DMS153 (cell line): Measurements from ENCODE around the gene MLLT6.

Source experiments
- DNase-seq: peaks from one replicate; lab custom pipeline; 2025; lab: John Stamatoyannopoulos, UW

MLLT6 gene

DNA sequence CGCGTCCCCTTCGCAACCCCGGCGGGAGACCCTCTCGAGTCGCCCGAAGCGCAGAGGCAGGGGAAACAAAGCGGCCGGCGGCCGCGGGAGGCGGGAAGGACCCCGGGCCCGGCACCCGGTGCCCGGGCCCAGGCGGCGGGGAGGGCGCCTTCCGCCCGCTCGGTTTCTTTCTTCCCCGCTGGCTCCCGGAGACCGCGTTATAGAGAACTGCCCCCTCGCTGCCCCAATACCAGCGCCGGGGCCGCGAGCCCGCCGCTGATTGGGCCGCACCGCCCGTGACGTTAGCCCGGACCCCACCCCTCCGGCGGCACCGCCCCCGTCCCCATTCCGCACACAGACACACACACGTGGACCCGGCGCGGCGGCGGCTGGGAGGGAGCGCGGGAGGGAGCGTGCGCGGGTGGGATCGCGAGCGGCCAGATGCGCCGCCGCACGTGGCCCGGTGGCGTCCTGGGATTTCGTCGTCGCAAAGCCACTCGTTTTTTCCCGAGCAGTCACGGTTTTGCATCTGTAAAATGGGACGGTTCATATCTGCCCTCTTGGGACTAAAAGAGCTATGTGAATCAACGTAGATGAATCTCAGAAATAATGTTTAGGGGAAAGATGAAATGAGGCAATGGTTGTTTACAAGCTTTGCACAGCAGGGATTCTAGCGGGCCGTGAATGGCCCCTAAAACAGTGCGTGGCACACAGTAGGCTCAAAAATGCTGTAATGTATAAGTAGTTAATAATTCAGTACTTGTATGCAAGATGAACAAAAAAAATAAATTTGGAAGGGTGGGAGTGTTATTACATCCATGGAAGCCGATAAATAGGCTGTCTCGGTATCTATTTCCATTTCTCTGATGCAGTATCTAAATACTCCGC, 30.1 kb upstream of the MLLT6 start, which contains the start of gene EPOP:
Gene EPOP, minus strand, starts transcription at position 209 of the 867 bp plus-strand sequence. CDS start 462 bp downstream, outside the sequence.
- peak; percentile 73 for DNase-seq

DNA sequence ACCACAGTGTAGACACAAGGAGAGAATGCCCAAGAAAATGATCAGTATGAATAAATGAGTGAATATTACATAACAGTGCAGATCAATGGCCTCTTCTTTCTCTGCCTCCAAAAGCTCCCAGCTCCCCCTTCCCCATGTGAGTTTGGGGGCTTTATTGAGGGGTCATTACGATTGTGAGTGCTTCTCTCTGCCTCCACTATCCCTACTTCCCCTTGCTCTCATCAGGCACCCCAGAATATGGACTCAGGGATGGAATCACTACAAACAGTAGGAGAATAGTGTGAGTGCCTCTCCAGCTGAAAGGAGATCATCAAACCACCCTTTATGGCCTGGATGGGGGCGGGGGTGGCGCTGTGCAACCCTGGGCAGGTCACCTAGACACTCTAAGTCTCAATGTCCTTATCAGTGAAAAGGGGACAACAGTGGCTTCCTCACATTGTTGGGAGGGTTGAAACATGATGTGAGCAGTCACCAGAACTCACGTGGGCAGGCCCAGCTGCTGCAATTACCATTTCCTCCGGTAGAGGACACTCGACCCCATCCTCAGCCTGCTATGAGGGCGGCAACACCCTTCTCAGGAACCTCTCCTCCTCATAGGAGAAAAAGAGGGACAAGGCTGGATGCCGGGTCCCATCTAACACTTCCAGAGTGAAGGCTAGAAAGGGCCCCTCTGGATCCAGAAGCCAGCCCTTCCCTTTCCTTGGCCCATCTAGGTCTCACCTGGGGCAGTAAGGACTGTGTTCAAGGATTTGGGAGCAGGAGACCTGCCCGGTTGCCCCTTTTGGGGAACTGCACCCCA, 28.2 kb upstream of the MLLT6 start:
- peak; percentile 67 for DNase-seq

DNA sequence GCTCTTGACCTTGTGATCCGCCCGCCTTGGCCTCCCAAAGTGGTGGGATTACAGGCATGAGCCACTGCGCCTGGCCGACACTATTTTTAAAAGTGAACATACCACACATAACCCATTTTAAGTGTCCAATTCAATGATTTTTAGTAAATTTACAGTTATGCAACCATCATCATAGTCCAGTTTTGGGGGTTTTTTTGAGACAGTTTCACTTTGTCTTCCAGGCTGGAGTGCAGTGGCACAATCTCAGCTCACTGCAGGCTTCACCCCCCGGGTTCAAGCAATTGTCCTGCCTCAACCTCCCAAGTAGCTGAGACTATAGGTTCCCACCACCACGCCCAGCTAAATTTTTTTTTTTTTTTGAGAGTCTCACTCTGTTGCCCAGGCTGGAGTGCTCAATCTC, 27.3 kb upstream of the MLLT6 start:
- no peak for DNase-seq

DNA sequence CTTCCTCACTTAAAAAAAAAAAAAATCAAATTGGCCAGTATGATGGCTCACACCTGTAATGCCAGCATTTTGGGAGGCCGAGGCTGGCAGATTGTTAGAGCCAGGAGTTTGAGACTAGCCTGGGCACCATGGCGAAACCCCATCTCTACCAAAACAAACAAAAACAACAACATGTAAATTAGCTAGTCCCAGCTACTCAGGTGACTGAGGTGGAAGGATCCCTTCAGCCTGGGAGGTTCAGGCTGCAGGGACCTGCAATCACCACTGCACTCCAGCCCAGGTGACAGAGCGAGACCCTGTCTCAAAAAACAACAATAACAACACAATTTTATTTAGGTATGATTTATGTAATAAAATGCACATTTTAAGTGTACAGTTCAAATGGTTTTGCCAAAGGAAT, 24.0 kb upstream of the MLLT6 start:
- no peak for DNase-seq

DNA sequence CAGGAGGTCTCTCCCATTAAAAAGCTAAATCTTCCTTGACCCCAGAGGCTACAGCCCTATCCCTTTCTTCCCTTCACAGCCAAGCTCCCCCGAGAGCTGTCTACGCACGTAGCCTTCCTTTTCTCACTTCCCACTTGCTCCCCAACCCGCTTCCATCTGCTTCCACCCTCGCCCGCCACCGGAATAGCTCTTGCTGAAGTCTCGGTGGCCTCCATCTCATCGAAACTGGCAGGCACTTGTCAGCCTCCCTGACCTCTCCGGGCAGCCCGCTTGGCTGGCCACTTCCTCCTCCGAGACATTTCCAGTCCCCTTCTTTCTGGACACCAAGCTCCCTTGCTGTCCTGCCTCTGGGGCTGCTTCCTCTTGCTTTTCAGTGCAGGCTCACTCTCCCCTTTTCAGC, 19.6 kb upstream of the MLLT6 start:
- no peak for DNase-seq

DNA sequence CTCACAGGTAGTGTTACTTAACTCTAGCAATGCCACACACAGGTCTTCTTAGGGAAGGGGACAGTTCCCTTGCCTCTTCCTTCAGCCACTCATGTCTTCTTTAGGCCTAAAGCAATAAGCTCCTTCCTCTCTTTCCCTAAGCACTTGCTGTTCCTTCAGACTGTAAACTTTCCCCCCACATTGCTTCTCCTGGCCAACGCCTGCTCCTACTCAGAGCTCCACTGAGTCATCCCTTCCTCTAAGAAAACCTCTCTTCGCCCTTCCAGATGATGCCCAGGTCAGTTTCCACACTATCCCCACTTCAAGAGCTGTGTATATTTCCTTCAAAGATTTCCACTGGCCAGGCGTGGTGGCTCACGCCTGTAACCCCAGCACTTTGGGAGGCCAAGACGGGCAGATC, 17.8 kb upstream of the MLLT6 start:
- no peak for DNase-seq

DNA sequence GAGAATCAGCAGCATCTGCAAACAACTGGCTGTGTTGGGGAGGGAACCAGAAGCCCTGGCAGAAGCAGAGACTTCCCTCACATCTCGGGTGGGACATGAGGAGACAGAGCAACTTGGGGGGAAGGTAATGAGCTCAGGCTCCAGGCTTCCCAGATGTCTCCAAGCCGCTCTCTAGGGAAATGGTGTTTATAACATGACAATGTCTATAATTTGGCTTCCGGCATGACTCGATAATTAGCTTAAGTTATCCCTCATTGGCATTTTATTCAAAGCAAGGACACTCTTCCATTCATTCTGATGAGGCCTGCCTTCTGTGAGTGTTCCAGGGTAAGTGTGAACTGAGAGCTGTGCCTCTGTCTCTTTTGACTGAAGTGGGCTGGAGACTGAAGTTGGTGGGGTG, 14.7 kb upstream of the MLLT6 start:
- no peak for DNase-seq

DNA sequence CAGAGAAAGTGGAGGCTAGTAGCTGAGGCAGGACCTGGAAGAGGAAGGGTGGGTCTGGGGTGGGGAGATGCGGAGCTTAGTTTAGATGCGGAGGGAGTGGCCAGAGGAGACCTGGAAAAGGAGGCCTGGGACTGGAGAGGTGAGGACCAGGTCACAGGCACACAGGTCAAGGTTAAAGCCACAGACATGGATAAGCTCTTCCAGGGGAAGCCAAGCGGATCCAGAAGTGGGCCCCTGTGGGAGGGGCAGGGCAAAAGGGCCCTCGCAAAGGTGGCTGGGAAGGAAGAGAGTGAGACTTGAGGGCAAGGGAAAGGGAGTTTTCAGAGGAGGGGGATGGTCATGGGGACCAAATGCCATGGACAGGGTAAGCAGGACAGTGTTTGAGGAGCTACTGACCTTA, 13.9 kb upstream of the MLLT6 start:
- no peak for DNase-seq

DNA sequence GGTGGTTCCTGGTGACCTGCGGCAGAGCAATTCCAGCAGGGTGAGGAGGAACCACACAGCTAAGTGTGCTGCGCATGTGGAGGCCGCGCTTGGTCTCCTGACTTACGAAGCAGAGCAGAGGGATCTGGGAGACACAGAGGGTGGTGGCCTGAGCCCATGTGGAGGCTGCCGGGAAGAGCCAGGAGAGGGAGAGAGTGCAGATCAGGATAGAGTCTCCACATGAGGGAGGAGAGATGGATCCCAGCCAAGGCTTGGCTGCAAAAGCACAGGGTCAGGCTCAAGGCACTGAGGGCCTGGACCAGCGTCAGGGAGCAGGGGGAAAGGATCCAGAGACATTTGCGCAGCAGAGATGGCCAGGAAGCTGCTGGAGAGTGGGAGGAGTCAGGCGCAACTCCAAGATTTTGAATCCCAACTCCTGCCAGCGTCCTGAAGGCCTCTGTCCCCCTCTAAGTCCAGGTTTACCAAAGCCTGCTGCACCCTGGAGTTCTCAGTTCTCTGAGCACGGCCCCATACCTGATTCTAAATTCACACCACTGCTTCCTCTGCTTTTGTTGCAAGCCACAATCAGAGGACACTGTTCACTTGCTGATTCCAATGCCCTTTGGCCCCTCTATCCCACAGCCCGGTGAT, 11.3 kb upstream of the MLLT6 start:
- DNase-seq = no peak

DNA sequence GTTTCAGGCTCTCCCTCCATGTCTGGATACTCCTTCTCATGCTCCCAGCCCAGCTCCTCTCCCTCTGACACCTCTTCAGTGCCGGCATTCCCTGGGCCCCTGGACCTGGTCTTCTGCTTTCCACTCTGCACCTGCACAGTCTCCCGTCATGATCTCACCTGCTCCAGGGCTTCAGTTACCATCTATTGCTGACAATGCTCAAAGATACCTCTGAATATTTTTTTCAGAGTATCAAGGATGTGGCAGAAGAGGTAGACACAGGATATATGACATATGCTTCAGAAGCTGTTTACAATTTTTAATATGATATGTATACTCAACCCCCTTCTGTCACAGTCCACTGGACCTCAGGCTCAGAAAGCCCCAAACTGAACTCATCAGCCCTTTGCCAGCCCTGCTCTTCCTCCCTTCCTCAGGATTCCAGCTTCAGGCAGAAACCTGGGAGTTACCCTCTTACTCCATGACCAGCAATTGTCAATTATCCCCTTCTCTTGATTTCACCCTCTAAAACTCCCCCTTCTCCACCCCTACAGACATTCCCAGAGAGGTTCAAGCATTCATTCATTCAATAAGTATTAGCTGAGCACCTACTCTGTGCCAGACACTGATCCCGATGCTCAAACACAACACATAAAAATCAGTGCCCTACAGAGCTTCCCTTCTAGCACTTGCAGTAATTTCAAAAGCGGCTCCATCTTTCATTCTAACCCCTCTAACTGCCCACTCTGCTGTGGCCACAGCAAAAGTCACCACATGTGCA, 7.8 kb upstream of the MLLT6 start:
- no peak for DNase-seq

DNA sequence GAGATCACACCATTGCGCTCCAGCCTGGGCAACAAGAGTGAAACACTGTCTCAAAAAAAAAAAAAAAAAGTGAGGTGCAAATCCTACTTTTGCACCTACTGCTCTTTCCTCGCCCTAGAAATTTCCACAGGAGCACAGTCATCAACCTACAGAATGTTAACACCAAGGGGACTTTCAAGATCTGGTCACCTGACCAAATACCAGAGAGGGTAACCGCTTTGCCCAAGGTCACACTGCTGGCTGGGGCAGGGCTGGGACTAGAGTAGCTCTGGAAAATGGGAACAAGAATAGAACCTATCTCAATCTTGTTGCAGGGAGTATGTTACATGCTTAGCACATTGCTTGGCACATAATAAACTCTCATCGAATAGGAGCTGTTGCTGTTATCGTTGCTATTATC, 6.3 kb upstream of the MLLT6 start:
- no peak for DNase-seq

DNA sequence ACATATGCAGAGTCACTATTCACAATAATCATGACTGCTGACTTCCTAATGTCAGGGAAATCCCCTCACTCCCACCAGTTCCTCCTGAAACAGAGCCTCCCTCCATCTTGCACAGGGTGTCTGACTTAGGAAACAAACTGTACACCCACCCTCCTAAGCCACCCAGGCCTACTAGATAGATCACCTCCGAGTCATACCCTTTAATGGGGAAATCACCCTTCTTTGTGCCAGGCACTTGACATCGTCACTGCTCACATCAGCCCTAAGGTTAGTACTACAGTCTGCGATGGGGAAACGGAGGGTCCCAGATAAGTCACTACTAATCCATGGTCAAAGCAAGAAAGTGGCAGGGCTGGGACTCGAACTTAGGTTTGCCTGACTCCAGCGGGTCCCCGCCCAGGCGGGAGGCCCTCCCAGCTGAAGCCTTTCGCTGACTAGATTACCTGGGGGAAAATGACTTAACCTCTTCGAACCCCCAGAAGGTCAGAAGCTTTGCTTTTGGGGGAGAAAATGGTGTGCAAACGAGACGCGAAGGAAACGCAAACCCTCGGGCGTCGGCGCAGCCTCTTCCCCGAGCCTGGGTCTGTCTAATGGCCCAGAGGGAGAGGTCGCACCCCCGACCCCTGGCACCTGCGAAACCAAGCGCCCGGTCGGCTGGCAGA, 3.4 kb upstream of the MLLT6 start:
- no peak for DNase-seq

DNA sequence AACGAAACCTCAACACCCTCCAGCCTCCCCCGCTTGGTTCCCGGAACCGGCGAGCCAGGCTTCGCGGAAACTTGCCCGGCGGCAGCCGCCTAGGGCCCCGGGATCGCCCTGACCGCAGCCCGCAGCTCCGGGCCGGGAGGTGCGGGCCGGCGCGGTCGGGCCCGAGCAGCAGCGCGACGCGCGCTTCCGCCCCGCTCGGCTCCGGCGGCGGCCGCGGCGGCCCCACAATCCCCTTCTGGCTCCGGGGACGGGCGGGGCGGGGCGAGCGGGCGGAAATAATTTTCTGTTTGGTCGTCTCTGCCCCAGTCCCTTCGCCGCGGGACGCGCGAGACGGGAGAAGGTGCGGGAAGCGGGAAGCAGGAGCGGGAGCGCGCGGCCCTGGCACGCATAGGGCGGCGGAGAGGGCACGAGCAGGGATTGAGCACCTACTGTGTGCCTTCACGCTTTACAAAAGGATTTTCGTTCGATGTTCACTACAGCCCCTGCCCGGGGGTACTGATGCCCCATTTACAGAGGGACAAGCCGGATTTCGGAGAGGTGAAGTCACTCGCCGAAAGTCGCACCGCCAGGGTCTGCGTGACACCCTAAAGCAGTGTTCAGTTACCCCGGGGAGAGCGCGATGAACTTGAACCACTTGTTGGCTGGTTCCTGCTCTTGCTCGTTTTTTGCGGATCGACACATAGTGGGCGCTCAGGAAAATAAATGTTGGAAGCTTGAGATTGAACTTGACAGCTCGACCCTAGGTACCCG, 2.7 kb upstream of the MLLT6 start:
- peak; percentile 83 for DNase-seq

DNA sequence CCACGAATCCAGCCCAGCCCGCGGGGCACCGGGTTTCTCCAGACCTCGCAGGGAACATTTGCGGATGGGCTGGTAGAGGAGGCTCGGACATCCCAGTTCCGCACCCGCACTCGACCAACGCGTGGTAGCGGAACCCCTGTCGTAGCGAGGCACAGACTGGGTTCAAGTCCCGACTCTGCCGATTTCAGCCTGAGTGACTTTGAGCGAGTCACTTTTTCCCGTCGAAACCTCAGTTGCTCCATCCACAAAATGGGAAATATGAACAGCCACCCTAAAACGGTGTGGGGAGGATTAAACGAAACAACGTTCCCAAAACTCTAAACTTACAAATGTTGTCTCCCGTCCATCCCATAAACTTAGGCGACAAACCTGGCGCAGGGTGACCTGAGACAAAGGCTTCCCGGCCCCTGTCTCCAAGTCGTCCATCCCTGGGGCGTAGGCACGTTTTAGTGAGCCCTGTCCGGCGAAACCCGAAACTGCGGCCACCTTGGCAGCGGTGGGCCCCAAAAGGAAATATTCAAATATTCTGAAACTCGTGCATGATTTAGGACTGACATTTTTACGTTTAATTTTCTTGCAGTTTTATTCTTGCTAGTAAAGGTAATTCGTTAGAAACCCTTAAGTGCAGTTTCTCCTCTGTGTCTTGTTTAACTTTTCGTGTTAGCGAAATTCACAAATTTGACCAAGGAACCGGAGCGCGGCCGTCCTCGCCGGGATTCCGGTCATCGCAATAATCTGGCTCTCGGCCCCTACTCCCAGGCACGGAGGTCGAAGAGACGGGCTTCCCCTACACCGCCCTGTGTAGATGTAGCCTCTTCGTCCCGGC, 1.9 kb upstream of the MLLT6 start:
- DNase-seq = no peak

DNA sequence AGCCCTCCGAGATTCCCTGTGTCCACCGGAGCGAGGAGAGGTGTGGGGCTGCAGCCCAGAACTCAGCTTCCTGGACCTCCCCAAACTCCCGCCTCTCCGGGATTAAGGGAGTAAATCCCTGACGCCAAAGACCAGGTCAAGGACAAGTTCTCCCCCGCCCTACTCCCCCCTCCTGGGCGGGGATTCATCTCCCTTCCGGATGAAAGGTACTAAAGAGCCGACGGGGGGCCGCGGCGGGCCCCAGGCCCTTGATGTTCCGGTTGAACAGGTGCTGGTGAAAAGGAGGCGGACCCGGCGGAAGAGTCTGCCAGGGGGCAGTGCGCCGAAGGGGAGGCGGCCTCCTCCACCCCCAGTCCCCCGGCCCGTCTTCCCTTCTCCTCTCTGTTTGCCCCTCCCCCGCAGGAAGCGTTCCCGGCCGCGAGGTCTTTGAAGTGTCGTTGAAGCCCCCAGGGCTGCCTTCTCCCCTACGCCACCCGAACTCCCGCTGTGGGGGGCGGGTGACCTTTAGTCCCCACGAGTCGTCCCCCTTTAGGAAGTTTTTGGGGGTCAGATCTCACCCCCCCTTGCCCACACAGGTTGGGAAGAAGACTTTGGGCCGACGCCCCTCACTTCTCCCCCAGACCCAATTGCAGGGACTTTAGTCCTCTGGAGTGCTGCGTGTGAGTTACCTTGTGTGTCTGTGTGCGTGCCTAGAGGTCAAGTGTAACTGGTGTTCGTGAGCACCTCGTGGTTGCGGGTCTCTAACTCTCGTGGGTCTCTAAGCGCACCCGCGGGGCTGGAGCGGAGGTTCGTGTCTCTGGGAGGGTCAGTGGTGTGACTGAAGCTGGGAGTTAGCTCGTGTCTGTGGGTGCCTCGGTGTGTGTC, 1.1 kb upstream of the MLLT6 start:
- peak; percentile 96 for DNase-seq

DNA sequence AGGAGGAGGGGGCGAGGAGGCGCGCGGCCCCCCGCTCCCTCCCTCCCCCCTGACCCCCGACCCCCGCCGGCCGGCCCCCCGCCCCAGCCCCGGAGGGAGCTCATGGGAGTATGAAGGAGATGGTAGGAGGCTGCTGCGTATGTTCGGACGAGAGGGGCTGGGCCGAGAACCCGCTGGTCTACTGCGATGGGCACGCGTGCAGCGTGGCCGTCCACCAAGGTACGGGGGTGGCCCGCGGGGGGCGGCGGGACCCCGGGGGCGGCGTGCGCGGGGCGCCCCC, 390 bp downstream of the MLLT6 start:
- DNase-seq = no peak

DNA sequence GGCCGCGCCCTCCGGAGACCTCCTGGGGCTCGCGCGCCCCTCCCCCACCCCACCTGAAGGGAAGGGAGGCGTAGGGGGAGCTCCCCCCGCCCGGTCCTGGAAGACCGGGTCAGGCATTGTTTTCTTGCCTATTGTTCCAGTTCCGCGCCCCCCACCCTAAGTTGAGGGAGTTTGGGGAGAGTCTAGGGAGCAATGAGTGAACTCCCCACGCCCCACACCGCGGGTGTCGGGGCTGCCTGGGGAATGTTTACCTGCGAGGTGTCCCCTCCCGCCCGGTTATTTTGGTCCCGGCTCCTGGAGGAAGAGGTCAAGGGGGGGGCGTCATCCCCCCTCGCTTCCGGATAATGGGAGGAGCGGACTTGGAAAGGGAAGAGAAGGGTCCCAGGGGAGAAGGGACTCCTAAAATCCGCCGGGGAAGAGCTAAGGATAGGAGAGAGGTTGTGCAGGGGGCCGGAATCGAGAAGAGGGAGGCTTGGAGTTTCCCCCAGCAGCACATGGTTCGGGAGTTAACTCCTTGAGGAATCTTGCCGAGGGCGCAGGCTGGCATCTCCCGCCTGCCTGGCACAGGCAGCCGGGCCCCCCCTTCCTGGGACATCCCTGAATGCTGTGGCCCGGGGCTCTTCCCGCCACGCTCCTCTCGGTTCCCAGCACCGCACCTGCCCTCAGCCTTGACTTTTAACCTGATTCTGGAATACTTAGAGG, 881 bp downstream of the MLLT6 start:
- peak; percentile 14 for DNase-seq

DNA sequence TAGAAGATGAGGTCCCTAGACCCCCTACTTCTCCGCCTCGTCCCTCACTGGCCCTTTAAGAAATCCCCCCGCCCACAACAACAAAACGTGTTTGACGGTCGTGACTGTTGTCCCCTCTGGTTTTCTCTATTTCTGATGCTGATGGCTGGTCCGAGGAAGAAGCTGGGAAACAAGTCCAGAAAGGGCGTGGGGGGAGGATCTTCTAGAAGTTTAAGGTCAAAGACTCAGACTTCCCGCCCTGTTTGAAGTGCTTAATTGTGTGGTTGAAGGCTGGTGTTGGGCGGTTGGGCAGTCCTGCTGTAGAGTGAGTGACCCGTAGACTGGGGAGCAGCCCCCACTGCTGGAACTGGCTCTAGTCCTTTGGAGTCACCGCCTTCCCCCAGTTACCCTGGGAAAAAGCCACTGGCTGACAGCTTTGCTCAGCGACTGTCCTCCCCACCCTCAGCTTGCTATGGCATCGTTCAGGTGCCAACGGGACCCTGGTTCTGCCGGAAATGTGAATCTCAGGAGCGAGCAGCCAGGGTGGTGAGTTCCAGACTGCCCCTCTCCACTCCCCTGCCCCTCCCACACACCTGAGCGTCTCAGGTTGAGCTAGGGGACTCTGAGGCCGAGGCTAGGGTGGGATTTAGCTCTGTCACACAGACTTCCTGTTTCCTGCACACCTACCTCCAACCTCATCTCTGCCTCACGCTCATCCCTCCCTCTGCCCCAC, 1.6 kb downstream of the MLLT6 start:
- DNase-seq = no peak
